IMR-90 (cell line): Measurements from ENCODE around the gene PCYOX1L. TPM values are rescaled to one million over a fixed set of nuclear protein-coding genes. Genes with fewer than 3 reads are reported as not detected.

Experiments
- ATAC-seq: fragments of 200-7000 bp; cut with Tn5 transposase; 2 replicates; pipeline ENCODE4 v1.9.1; 2020; ENCODE audit warnings: low read depth, mild to moderate bottlenecking, moderate library complexity
- BruUV-seq: library from RNA; stranded (reverse); fragments of 400-500 nt; replicated peaks from 2 replicates; lab custom pipeline; 2021; lab: Mats Ljungman, UMichigan
- CTCF ChIA-PET: fragments of 300-600 bp; formaldehyde crosslinking; extraction: SDS; loops from one replicate; lab custom pipeline; 2021; ENCODE audit warnings: antibody characterized with exemption; lab: Yijun Ruan, JAX
- POLR2A ChIA-PET: fragments of 300-600 bp; sonication (Branson Sonifier 250); formaldehyde crosslinking; loops from one replicate; lab custom pipeline; 2022; ENCODE audit warnings: antibody characterized with exemption; ENCODE audit not compliant: unreplicated experiment; lab: Charles Lee
- DNase-seq: peaks from one replicate; pipeline ENCODE4 v3.0.0; 2013
- H2AFZ ChIP-seq: replicated peaks from 2 replicates; pipeline ENCODE3; 2013; ENCODE audit warnings: low read length, mild to moderate bottlenecking; ENCODE audit not compliant: poor library complexity
- H2AK5ac ChIP-seq: 2 replicates; pipeline ENCODE4 v1.6.1; 2013; ENCODE audit warnings: low read depth, low read length, inconsistent platforms
- H2AK9ac ChIP-seq: replicated peaks from 2 replicates; pipeline ENCODE3; 2013; ENCODE audit warnings: mild to moderate bottlenecking, low read depth, low read length, moderate library complexity; ENCODE audit not compliant: poor library complexity
- H2BK120ac ChIP-seq: 2 replicates; pipeline ENCODE4 v1.6.1; 2013; ENCODE audit warnings: low read depth, low read length, inconsistent platforms
- H2BK15ac ChIP-seq: 3 replicates; pipeline ENCODE4 v1.6.1; 2013; ENCODE audit warnings: low read depth, low read length, inconsistent platforms
- H2BK20ac ChIP-seq: 2 replicates; pipeline ENCODE4 v1.6.1; 2013; ENCODE audit warnings: low read depth, mild to moderate bottlenecking, inconsistent platforms, low read length, moderate library complexity
- H2BK5ac ChIP-seq: 2 replicates; pipeline ENCODE4 v1.6.1; 2013; ENCODE audit warnings: mild to moderate bottlenecking, low read depth, low read length, inconsistent platforms; ENCODE audit not compliant: poor library complexity, severe bottlenecking
- H3K14ac ChIP-seq: replicated peaks from 2 replicates; pipeline ENCODE4 v1.6.1; 2013; ENCODE audit warnings: low read depth, low read length, inconsistent platforms
- H3K18ac ChIP-seq: 2 replicates; pipeline ENCODE4 v1.6.1; 2013; ENCODE audit warnings: low read depth, low read length, control low read depth
- H3K23ac ChIP-seq: 2 replicates; pipeline ENCODE4 v1.6.1; 2013; ENCODE audit warnings: low read depth, low read length, inconsistent platforms
- H3K27ac ChIP-seq: 2 replicates; pipeline ENCODE4 v1.5.1; 2013; ENCODE audit warnings: mild to moderate bottlenecking, control low read depth, low read length; ENCODE audit not compliant: insufficient read depth
- H3K27me3 ChIP-seq: 2 replicates; pipeline ENCODE4 v1.6.1; 2013; ENCODE audit warnings: low read length; ENCODE audit not compliant: control insufficient read depth, insufficient read depth
- H3K36me3 ChIP-seq: 2 replicates; pipeline ENCODE4 v1.6.1; 2013; ENCODE audit warnings: low read length, mixed read lengths; ENCODE audit not compliant: control insufficient read depth, insufficient read depth
- H3K4ac ChIP-seq: 2 replicates; pipeline ENCODE4 v1.6.1; 2013; ENCODE audit warnings: low read depth, low read length, inconsistent platforms
- H3K4me1 ChIP-seq: 2 replicates; pipeline ENCODE4 v1.6.1; 2013; ENCODE audit warnings: low read length, mixed read lengths; ENCODE audit not compliant: control insufficient read depth, insufficient read depth
- H3K4me2 ChIP-seq: 2 replicates; pipeline ENCODE4 v1.6.1; 2013; ENCODE audit warnings: low read depth, mild to moderate bottlenecking, control low read depth, low read length, moderate library complexity
- H3K4me3 ChIP-seq: 2 replicates; pipeline ENCODE4 v1.5.1; 2013; ENCODE audit warnings: low read depth, mild to moderate bottlenecking, control low read depth, low read length, moderate library complexity; ENCODE audit not compliant: insufficient read depth
- H3K56ac ChIP-seq: 2 replicates; pipeline ENCODE4 v1.6.1; 2013; ENCODE audit warnings: low read length, inconsistent platforms; ENCODE audit not compliant: insufficient read depth; ENCODE audit errors: extremely low read depth
- H3K79me1 ChIP-seq, 2 experiments: 2 replicates each; pipeline ENCODE4 v1.6.1; 2013; ENCODE audit warnings: low read length in 2 of 2, inconsistent platforms in 1 of 2, low read depth in 1 of 2
- H3K9ac ChIP-seq: 2 replicates; pipeline ENCODE4 v1.6.1; 2013; ENCODE audit warnings: low read depth, low read length, control low read depth
- H3K9me1 ChIP-seq: 2 replicates; pipeline ENCODE4 v1.6.1; 2013; ENCODE audit warnings: low read length, inconsistent platforms; ENCODE audit not compliant: insufficient read depth
- H3K9me3 ChIP-seq: 2 replicates; pipeline ENCODE4 v1.6.1; 2013; ENCODE audit warnings: low read length; ENCODE audit not compliant: control insufficient read depth, insufficient read depth
- H4K20me1 ChIP-seq: 2 replicates; pipeline ENCODE4 v1.6.1; 2013; ENCODE audit warnings: low read length, inconsistent platforms; ENCODE audit not compliant: insufficient read depth
- H4K5ac ChIP-seq: 2 replicates; pipeline ENCODE4 v1.6.1; 2013; ENCODE audit warnings: mild to moderate bottlenecking, low read depth, low read length, control low read depth
- H4K8ac ChIP-seq, 2 experiments: 2 replicates each; pipeline ENCODE4 v1.6.1; 2013; ENCODE audit warnings: low read depth in 2 of 2, low read length in 2 of 2, control low read depth in 1 of 2, inconsistent platforms in 1 of 2
- H4K91ac ChIP-seq: 2 replicates; pipeline ENCODE4 v1.6.1; 2013; ENCODE audit warnings: low read depth, low read length, inconsistent platforms; ENCODE audit not compliant: insufficient read depth
- BHLHE40 ChIP-seq: fragments of 150-350 bp; IDR thresholded peaks from 2 replicates; pipeline ENCODE4 v1.6.1; 2016; ENCODE audit warnings: mild to moderate bottlenecking, low read depth, low read length
- CEBPB ChIP-seq: IDR thresholded peaks from 2 replicates; pipeline ENCODE4 v1.6.1; 2012; ENCODE audit warnings: low read depth, low read length, improper control_type of control experiment
- CTCF ChIP-seq: conservative IDR thresholded peaks from 2 replicates; pipeline ENCODE4 v1.5.1; 2012; ENCODE audit warnings: mild to moderate bottlenecking, low read depth, low read length, improper control_type of control experiment
- ELK1 ChIP-seq: fragments of 150-350 bp; IDR thresholded peaks from 2 replicates; pipeline ENCODE4 v1.6.1; 2016; ENCODE audit warnings: low read depth, mild to moderate bottlenecking, low read length, moderate library complexity, borderline replicate concordance
- FOS ChIP-seq: fragments of 150-350 bp; IDR thresholded peaks from 2 replicates; pipeline ENCODE4 v1.6.1; 2016; ENCODE audit warnings: low read depth, low read length
- MAFK ChIP-seq: IDR thresholded peaks from 2 replicates; pipeline ENCODE4 v1.6.1; 2012; ENCODE audit warnings: low read depth, low read length, improper control_type of control experiment
- MXI1 ChIP-seq: IDR thresholded peaks from 2 replicates; pipeline ENCODE4 v1.6.1; 2012; ENCODE audit warnings: low read depth, mild to moderate bottlenecking, low read length, moderate library complexity, borderline replicate concordance
- NFE2L2 ChIP-seq: fragments of 150-350 bp; IDR thresholded peaks from 2 replicates; pipeline ENCODE4 v1.6.1; 2016; ENCODE audit warnings: low read depth, mild to moderate bottlenecking, low read length
- RAD21 ChIP-seq: IDR thresholded peaks from 2 replicates; pipeline ENCODE4 v1.6.1; 2012; ENCODE audit warnings: low read length, improper control_type of control experiment
- RCOR1 ChIP-seq: IDR thresholded peaks from 2 replicates; pipeline ENCODE4 v1.6.1; 2012; ENCODE audit warnings: mild to moderate bottlenecking, low read length, improper control_type of control experiment; ENCODE audit not compliant: insufficient replicate concordance
- RFX5 ChIP-seq: IDR thresholded peaks from 2 replicates; pipeline ENCODE4 v1.8.0; 2012; ENCODE audit warnings: low read depth, mild to moderate bottlenecking, low read length, moderate library complexity
- USF2 ChIP-seq: fragments of 150-350 bp; IDR thresholded peaks from 2 replicates; pipeline ENCODE4 v1.6.1; 2017; ENCODE audit warnings: mild to moderate bottlenecking, antibody characterized with exemption, low read length, low read depth
- WGBS, 2 experiments: methylation state at CpG; one replicate each; pipeline versions ENCODE4 v1.1.5 to v1.1.7; 2013; ENCODE audit warnings: missing lambda C conversion rate in 2 of 2; ENCODE audit not compliant: insufficient read length in 1 of 2; ENCODE audit errors: extremely low coverage in 2 of 2; 5-methylcytosine and 5-hydroxymethylcytosine counted together
- dilution Hi-C: fragments of 300-500 bp; cut with HindIII; formaldehyde crosslinking; loops from one replicate; pipeline ENCODE4 v1.14.3; 2018; ENCODE audit warnings: low sequenced_read_pairs; ENCODE audit not compliant: unreplicated experiment
- in situ Hi-C: fragments of 300-500 bp; cut with MboI; formaldehyde crosslinking; loops from 3 replicates; pipeline ENCODE4 v1.14.3; 2019; ENCODE audit warnings: low sequenced_read_pairs, inconsistent platforms, mixed read lengths
- intact Hi-C: fragments of 100-400 bp; cut with micrococcal nuclease; formaldehyde crosslinking; loops from 2 replicates; pipeline ENCODE4 v1.10.0; 2022
- polyA plus RNA-seq, 3 experiments: library from polyadenylated mRNA; depleted of rRNA; stranded (reverse); fragments of >200 nt; gene quantifications; 2 replicates each; pipeline ENCODE4 v1.2.3, GENCODE V29; 2012; ENCODE audit warnings: low replicate concordance in 1 of 3
- total RNA-seq: library from RNA; depleted of rRNA; stranded (reverse); fragments of >200 nt; gene quantifications from 2 replicates; pipeline ENCODE4 v1.2.3, GENCODE V29; 2012

PCYOX1L gene
- total and polyA plus RNA-seq, 2 of the 4 experiments (the other 2 are of a cell fraction): 7.0 to 14.3 TPM

GRCh38 chr5:149382517-149383220 is 24.8 kb downstream of the PCYOX1L start:
- Histone ChIP-seq H3K4me3 (no peak overlapping the region), H3K9me3 (no peaks in the 10 kb centered on the region), H3K14ac (no peak overlapping the region), H2AK9ac (no peak overlapping the region), H3K18ac (no peak overlapping the region), H4K20me1 (no peaks in the 10 kb centered on the region), H3K36me3 (no peaks in the 10 kb centered on the region), H4K5ac (no peak overlapping the region; the same call in 1 of the 2 replicates), H3K4ac (peak overlapping the region; percentile 40), H4K91ac (peak overlapping the region; percentile 31), H3K79me1 (peaks cover 5 to 9% of the 10 kb centered on the region in 2 experiments; a peak in 1 of 4 replicates), H3K56ac (no peak overlapping the region), H2AK5ac (peak overlapping the region; percentile 71), H3K9ac (no peak overlapping the region), H2BK20ac (no peak overlapping the region; the same call in 1 of the 2 replicates), H3K4me1 (peaks cover 26% of the 10 kb centered on the region), H4K8ac (peak overlapping the region; percentile 2 to 55; a peak in 1 of 4 replicates), H3K27ac (no peak overlapping the region), H2AFZ (peak overlapping the region; percentile 18), H3K23ac (0 out of 2 replicates have a peak overlapping the region, but pooled peaks have one; percentile 54), H2BK5ac (no peak overlapping the region), H2BK15ac (no peak overlapping the region), H3K27me3 (no peaks in the 10 kb centered on the region), H2BK120ac (0 out of 2 replicates have a peak overlapping the region, but pooled peaks have one; percentile 57), H3K9me1 (peaks cover 6% of the 10 kb centered on the region; the same call in 1 of the 2 replicates), H3K4me2 (no peak overlapping the region)
- DNase-seq (no peak), ATAC-seq (no peak)
- 63% methylated on average over 5 of the region's 12 CpGs; no CpG with 5 or more reads in 1 of the 2 experiments for WGBS, 2 experiments
- CTCF ChIA-PET: interaction anchor here (0.7 to 3.2 kb wide), 5 partner anchors 15 to 181 kb away, joined by 3 to 19 read pairs (median 3); no protein-coding TSS in a partner anchor
- in situ Hi-C loops: no loop called here
- TF ChIP-seq NFE2L2 (no peak), BHLHE40 (no peak), RCOR1 (no peak), RAD21 (no peak), MAFK (no peak), CEBPB (no peak), RFX5 (no peak), ELK1 (no peak), USF2 (no peak), CTCF (no peak), FOS (no peak), MXI1 (no peak)
- dilution Hi-C loops: no loop called here
- POLR2A ChIA-PET: interaction anchor here (0.5 kb wide), 1 partner anchor 28 kb away, joined by 3 read pairs; no protein-coding TSS in a partner anchor
- no TSS peak for BruUV-seq
- intact Hi-C loops: loop anchor here (1.0 to 2.0 kb wide), 4 partner anchors 26 to 236 kb away; no protein-coding TSS in a partner anchor
